GM21737 (cell line): ENCODE measurements around the gene GART.
A peak's percentile ranks its signal among the peaks of the same experiment; 100 is the strongest.

Experiments
- ATAC-seq: cut with Tn5 transposase; IDR thresholded peaks from one replicate; pipeline ENCODE4 v1.9.1; 2021; ENCODE audit warnings: mild to moderate bottlenecking, moderate library complexity; ENCODE audit not compliant: unreplicated experiment

GART gene

DNA sequence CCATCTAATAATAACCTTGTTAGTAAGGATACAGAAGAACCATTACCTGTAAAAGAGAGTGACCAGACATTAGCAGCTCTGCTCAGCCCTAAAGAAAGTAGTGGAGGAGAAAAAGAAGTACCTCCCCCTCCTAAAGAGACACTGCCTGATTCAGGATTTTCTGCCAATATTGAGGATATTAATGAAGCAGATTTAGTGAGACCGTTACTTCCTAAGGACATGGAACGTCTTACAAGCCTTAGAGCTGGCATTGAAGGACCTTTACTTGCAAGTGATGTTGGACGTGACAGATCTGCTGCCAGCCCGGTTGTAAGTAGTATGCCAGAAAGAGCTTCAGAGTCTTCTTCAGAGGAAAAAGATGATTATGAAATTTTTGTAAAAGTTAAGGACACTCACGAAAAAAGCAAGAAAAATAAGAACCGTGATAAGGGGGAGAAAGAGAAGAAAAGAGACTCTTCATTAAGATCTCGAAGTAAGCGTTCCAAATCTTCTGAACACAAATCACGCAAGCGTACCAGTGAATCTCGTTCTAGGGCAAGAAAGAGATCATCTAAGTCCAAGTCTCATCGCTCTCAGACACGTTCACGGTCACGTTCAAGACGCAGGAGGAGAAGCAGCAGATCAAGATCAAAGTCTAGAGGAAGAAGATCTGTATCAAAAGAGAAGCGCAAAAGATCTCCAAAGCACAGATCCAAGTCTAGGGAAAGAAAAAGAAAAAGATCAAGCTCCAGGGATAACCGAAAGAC lies 12.5 kb upstream of the GART start:
- no peak for ATAC-seq

DNA sequence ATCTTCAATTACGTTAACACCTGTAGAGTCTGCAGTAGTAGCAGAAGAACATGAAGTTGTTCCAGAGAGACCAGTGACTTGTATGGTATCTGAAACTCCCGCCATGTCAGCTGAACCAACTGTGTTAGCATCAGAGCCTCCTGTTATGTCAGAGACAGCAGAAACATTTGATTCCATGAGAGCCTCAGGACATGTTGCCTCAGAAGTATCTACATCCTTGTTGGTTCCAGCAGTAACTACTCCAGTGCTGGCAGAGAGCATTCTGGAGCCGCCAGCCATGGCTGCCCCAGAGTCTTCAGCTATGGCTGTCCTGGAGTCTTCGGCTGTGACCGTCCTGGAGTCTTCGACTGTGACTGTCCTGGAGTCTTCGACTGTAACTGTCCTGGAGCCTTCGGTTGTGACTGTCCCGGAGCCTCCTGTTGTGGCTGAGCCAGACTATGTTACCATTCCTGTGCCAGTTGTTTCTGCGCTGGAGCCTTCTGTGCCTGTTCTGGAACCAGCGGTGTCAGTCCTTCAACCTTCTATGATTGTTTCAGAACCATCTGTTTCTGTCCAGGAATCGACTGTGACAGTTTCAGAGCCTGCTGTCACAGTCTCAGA lies 11.2 kb upstream of the GART start:
- ATAC-seq, result no peak

DNA sequence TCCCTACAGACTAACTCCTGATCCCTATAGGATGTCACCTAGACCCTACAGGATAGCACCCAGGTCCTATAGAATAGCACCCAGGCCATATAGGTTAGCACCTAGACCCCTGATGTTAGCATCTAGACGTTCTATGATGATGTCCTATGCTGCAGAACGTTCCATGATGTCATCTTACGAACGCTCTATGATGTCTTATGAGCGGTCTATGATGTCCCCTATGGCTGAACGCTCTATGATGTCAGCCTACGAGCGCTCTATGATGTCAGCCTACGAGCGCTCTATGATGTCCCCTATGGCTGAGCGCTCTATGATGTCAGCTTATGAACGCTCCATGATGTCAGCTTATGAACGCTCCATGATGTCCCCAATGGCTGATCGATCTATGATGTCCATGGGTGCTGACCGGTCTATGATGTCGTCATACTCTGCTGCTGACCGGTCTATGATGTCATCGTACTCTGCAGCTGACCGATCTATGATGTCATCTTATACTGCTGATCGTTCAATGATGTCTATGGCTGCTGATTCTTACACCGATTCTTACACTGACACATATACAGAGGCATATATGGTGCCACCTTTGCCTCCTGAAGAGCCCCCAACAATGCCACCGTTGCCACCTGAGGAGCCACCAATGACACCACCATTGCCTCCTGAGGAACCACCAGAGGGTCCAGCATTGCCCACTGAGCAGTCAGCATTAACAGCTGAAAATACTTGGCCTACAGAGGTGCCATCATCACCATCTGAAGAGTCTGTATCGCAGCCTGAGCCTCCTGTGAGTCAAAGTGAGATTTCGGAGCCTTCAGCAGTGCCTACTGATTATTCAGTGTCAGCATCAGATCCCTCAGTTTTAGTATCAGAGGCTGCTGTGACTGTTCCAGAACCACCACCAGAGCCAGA lies 10.4 kb upstream of the GART start:
- no peak for ATAC-seq

DNA sequence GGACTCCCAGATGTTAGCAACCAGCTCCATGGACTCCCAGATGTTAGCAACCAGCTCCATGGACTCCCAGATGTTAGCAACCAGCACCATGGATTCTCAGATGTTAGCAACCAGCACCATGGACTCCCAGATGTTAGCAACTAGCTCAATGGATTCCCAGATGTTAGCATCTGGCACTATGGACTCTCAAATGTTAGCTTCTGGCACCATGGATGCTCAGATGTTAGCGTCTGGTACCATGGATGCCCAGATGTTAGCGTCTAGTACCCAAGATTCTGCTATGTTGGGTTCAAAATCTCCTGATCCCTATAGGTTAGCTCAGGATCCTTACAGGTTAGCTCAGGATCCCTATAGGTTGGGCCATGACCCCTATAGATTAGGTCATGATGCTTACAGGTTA lies 9.7 kb upstream of the GART start:
- no peak for ATAC-seq

DNA sequence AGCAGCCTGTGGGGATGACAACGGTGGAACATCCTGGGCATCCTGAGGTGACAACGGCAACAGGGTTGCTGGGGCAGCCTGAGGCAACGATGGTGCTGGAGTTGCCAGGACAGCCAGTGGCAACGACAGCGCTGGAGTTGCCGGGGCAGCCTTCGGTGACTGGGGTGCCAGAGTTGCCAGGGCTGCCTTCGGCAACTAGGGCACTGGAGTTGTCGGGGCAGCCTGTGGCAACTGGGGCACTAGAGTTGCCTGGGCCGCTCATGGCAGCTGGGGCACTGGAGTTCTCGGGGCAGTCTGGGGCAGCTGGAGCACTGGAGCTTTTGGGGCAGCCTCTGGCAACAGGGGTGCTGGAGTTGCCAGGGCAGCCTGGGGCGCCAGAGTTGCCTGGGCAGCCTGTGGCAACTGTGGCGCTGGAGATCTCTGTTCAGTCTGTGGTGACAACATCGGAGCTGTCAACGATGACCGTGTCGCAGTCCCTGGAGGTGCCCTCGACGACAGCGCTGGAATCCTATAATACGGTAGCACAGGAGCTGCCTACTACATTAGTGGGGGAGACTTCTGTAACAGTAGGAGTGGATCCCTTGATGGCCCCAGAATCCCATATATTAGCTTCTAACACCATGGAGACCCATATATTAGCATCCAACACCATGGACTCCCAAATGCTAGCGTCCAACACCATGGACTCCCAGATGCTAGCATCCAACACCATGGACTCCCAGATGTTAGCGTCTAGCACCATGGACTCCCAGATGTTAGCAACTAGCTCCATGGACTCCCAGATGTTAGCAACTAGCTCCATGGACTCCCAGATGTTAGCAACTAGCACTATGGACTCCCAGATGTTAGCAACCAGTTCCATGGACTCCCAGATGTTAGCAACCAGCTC lies 9.1 kb upstream of the GART start:
- no peak for ATAC-seq

DNA sequence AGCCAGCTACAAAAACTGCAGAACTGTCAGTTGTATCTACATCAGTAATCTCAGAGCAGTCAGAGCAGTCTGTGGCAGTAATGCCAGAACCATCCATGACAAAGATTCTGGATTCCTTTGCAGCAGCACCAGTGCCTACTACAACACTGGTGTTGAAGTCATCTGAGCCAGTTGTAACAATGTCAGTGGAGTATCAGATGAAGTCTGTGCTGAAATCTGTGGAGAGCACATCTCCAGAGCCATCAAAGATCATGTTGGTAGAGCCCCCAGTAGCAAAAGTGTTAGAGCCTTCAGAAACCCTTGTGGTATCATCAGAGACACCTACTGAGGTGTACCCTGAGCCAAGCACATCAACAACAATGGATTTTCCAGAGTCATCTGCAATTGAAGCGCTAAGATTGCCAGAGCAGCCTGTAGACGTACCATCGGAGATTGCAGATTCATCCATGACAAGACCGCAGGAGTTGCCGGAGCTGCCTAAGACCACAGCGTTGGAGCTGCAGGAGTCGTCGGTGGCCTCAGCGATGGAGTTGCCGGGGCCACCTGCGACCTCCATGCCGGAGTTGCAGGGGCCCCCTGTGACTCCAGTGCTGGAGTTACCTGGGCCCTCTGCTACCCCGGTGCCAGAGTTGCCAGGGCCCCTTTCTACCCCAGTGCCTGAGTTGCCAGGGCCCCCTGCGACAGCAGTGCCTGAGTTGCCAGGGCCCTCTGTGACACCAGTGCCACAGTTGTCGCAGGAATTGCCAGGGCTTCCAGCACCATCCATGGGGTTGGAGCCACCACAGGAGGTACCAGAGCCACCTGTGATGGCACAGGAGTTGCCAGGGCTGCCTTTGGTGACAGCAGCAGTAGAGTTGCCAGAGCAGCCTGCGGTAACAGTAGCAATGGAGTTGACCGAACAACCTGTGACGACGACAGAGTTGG lies 8.2 kb upstream of the GART start:
- ATAC-seq, result no peak

DNA sequence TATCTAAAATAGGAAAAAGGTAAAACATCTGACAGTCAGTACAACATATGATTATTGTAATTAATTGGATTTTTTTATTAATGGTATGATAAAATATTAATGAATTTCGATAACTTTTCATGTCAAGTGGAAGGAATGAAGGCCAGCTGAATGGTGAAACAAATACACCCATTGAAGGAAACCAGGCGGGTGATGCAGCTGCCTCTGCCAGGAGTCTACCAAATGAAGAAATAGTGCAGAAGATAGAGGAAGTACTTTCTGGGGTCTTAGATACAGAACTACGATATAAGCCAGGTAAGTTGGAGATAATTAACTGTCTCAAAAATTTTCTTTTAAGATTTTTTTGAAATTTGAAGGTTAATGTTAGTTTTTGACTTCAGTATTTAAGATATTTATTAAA lies 4.2 kb upstream of the GART start:
- ATAC-seq, result no peak

DNA sequence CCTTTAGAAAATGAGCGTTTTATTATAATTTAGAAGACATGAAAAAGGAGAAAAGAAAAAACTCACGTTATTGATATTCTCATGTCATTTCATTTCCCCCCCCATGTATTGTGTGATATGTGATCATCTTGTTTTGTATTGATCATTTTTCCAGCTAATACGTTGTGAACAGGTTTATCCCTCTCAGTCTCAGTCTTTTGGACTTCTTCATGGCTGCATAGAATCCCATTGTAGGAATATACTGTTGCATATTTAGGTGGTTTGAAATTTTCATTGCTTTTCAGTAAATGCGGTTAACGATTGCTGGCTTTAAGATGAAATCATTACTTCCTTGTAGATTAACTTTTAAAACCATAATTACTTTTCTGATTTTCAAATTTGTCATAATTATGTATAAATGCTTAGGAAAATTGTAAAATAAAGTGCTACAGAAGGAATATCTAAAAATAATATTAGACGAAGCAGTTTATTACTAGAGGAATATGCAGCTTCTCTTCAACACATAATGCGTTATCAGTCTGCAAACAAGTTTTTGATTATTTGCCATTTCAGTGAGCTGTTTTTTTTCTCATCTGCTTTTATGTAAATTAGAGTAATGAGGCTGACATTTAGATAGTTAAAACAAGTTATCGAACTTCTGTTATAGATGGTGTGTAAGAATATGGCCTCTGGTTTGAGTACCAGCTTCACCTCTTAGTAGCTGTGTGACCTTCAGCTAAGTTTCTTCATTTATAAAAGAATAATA lies 2.7 kb upstream of the GART start:
- no peak for ATAC-seq

DNA sequence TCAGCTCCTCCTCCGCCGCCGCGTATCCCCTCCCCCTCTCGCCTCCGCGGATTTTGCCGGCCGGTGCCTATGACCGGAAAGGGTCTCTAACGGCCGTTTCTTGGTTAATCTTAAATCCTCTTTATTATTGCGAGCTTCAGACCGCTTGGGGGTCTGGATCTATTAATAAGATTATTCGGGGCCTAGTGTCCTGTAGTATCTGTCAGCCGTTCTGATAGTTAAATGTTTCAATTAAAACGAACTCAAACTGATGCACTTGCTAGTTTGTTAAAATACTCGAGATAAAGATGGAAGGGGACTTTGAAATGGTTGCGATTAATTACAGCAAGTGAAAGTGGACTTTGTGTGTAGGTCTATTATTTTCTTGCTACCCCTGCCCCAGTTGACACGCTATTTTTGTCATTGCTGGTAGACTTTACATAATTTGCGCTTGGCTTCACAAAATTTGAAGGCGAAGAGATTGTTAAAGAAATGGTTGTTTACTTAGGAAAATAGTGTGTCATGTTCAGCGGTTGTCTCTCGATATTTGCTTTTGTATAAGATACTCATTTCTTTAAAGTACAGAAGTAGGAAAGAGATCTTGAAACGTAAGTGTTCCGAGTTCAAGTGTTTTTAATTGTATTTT lies 1.7 kb upstream of the GART start:
- peak; percentile 16 for ATAC-seq

DNA sequence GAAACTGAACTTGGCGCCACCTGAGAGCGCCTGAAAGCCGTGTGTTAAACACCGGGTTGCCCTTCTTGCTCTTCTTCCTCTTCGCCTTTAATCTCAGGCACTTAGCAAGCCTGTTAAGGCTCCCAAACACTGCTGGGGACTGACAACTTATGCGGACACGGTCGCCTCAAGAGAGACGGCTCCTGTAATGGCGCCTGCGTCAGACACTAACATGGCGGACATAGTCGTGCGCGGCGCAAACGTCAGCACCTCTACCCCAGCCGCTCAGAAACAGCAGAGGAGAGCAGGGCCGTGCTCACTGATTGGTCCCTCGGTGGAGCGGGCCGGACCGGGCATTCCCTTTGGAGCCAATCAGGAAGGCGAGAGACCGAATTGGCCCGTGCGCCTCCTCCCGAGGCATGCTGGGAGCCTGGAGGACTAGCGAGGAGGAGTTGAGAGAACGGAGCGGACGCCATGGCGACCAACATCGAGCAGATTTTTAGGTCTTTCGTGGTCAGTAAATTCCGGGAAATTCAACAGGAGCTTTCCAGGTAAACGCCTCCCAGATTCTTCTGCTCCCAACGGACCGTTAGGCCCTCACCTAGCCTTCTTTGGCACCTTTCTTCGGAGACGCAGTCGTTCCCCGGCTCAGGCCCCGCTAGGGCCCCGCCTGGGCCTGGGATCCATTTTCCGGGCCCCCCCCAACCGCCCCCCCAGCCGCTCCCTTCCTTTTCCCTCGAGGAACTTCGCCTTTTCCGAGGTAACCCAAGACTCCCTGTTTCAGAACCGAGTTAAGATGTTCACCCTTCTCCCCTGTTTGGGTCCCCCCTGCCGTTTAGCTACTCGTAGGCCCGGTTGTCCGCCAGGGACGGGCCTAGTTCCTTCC lies 955 bp upstream of the GART start, which contains the start of gene SON:
Gene SON, plus strand, starts transcription at position 399 of the 865 bp plus-strand sequence. Its CDS starts 55 bp downstream, at position 454.
- ATAC-seq, result peak; percentile 86

DNA sequence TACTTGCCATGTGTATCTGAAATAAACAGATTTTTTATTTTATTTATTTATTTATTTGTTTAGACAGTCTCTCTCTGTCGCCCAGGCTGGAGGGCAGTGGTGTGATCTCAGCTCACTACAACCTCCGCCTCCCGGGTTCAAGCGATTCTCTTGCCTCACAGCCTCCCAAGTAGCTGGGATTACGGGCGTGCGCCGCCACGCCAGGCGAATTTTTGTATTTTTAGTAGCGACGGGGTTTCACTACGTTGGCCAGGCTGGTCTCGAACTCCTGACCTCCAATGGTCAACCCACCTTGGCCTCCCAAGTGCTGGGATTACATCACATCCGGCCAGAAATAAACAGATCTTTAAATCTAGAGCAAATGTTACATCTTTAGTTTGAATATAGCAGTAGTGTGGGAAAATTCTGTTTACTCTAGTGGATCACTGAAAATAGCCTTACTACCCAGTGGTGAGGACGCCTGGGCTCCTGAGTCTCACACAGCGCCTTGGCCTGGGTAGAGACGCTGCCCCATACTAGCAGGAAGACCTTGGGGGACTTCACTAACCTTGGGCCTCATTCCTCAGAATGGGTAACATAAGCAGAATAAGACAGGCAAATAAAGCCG lies 709 bp downstream of the GART start:
- ATAC-seq, result no peak

DNA sequence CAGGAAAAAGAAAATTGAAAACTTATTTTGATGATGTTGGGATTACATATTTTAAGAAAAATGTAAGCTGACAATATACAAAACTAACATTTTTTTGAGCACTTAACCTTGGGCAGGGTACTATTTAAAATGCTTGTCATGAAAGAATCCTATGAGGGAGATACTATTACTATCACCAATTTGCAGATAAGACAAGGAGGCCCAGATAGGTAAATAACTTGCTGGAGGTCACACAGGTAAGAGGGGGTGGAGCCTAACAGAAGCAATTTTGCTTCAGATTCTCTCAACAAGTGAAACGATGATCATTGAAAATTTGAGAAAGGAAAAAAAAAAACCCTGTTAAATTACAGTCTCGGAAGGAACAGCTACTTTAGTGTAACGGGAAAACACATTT lies 1.2 kb downstream of the GART start:
- ATAC-seq, result no peak

DNA sequence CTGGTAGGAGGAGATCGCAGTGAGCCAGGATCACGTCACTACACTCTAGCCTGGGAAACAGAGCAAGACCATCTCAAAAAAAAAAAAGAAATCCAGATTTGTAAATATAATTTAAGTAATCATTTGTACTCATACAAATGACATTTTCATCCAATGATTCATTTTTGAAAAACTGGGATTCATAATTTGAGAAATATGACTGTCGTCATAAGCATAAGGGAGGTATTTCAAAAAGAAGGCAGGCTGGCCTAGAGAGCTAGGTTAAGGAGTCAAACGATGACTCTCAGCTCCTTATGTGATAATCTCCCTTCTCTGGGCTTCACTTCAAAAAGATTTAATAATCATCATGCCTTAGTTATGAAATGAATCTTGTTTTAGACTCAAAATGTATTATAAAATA lies 2.3 kb downstream of the GART start:
- ATAC-seq, result no peak

DNA sequence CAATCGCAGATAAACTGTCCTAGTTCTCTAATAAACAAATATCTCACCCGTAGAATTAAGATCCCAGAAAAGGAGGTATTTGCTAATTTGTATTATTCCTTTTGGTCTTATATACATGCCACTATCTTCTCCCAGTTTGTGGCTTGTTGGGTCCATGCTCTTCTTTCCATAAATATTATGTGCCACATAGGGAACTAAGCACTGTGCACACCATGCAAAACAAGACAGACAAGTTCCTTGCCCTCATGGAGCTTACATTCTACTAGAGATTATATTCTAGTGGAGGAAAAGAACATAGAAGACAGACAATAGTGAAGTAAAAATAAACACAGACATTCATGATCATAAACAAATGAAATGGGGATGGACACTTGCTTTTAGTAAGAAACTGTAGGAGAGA lies 4.7 kb downstream of the GART start:
- no peak for ATAC-seq

DNA sequence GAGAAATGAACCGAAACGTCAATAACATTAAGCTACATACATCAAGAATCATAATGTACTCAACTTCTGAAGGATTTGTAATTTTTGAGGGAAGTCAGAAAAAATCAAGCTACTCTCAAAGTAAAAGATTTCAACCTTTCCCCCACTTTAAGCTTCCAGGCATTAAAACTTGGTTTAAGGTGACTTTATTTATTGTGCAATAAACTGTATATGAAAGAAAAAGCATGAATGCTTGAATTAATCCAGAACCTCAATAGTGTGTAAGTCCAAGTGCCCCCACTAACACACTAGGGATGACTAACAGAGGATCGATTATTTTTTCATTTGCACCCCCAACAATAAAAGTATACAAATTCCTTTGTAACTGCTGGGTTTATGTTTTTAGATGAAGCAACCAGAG lies 10.9 kb downstream of the GART start:
- no peak for ATAC-seq

DNA sequence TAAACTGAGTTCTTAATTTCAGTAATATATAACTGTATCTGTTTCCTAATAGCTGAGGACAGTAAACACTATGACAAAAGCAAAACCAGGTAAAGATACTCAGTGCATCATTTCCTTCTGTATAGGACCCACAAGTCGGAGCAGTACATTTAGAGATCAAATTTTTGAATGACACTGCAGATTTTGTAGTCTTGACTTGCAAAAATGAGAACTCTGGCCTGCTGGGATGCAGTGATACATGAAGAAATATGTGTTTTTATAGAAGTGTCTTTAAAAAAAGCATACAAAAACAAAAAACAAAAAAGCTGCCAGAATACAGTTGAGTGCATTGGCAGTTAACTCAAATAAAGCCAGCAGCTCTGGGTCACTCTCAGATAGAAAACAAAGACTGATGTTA lies 19.0 kb downstream of the GART start:
- ATAC-seq, result no peak

DNA sequence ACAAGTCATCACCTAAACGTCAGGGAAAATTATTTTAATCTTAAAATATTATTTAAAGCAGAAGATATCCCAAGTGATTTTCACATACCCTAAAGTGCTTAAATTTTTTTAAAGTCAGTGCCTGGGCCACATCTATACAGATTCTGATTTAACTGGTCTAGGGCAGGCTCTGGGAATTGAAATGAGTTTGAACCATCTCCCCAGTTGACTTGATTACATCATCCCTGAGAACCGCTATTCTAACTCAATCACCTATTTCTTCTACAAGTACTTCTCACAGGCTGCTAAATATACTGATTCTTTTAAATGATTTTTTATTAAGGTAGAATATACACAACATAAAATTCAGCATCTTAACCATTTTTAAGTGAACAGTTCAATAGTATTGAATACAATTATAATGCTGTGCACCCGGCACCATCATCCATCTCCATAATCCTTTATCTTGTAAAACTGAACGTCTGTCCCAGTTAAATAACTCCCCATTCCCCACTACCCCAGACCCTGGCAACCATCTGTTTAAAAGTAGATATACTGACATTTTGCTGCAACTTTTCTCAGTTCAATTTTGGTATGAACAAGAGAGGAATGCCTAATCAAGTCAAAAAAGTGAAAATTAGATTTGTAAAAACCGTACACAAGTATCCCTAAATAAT lies 19.5 kb downstream of the GART start:
- no peak for ATAC-seq
